ENCODE data around the gene DNAJC9. TPM values are rescaled to one million over a fixed set of nuclear protein-coding genes. Genes with fewer than 3 reads are reported as not detected.

The DNAJC9 gene, protein sequence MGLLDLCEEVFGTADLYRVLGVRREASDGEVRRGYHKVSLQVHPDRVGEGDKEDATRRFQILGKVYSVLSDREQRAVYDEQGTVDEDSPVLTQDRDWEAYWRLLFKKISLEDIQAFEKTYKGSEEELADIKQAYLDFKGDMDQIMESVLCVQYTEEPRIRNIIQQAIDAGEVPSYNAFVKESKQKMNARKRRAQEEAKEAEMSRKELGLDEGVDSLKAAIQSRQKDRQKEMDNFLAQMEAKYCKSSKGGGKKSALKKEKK
- 63.5 TPM for total RNA-seq (2021; ENCODE audit: unreplicated experiment)
- 42.1 TPM for polyA plus RNA-seq (2012; ENCODE audit: insufficient read length)
- percentile 98 among the genes with signal in this experiment for Bru-seq, nascent RNA
- BruChase-seq, experiment 1, labeled RNA remaining after a 2-hour chase, result percentile 99 among the genes with signal in this experiment
- BruChase-seq, experiment 2, labeled RNA remaining after a 6-hour chase, result percentile 99 among the genes with signal in this experiment
- long read RNA-seq, transcript DNAJC9-201 (5 exons, 3,032 nt), result major isoform, 160 of 196 reads
- long read RNA-seq, partial matches to known transcripts, result 16 of 196 reads
- long read RNA-seq, other reads (novel, unspliced or antisense), result 20 of 196 reads

DNA sequence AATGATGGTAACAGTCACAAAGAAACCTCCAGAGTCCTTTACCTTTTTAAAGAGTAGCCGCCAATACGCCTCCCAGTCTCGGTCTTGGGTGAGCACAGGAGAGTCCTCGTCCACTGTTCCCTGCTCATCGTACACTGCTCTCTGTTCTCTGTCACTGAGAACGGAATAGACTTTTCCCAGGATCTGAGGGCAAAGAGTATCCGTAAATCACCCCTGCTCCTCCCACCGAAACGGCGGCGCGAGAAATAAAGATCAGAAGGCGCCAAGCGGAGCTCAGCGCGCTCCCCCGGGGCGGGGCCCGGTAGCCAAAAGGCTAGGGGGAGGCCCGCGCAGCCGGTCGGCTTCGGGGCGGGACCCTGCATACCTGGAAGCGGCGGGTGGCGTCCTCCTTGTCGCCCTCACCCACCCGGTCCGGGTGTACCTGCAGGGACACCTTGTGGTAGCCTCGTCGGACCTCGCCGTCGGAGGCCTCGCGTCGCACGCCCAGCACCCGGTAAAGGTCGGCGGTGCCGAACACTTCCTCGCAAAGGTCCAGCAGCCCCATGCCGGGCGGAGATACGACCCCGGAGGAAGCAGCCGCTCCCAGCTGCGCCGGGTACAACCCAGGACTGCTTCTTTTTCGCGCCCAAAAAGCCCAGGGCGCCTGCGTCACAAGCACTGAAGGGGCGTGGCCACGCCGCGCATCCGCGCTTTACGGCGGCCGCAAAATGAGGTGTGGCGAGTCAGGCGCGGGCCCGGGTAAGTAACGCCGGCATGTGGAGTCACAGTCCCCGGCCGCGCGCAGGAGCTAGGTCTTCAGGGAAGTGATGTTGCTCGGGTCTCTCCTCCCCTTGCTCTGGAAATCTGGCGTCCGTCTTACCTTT is at the start of gene DNAJC9:
Gene DNAJC9, minus strand, starts transcription at position 610 of the 863 bp plus-strand sequence. Its CDS starts 66 bp downstream, at position 544.
- CTCF ChIA-PET, result no interaction called here
- H3K4me1 ChIP-seq (ENCODE audit: control insufficient read depth, insufficient read depth, low read length), result peaks cover 45% of the 10 kb centered on the region
- no peaks in the 10 kb centered on the region for H3K27me3 ChIP-seq (ENCODE audit: control insufficient read depth, insufficient read depth, low read length)
- DNase-seq (ENCODE audit: low read depth, low spot score) (peak; percentile 82), ATAC-seq (peak; percentile 94)
- peak; percentile 97 for TF ChIP-seq POLR2AphosphoS5 (IDR thresholded peaks at IDR 0.05; ENCODE audit: low read depth, low read length)
- TF ChIP-seq TCF7L2 (IDR thresholded peaks at IDR 0.05; ENCODE audit: low read depth, low read length), result peak; percentile 92
- TF ChIP-seq, protein P1, sequence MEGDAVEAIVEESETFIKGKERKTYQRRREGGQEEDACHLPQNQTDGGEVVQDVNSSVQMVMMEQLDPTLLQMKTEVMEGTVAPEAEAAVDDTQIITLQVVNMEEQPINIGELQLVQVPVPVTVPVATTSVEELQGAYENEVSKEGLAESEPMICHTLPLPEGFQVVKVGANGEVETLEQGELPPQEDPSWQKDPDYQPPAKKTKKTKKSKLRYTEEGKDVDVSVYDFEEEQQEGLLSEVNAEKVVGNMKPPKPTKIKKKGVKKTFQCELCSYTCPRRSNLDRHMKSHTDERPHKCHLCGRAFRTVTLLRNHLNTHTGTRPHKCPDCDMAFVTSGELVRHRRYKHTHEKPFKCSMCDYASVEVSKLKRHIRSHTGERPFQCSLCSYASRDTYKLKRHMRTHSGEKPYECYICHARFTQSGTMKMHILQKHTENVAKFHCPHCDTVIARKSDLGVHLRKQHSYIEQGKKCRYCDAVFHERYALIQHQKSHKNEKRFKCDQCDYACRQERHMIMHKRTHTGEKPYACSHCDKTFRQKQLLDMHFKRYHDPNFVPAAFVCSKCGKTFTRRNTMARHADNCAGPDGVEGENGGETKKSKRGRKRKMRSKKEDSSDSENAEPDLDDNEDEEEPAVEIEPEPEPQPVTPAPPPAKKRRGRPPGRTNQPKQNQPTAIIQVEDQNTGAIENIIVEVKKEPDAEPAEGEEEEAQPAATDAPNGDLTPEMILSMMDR (IDR thresholded peaks at IDR 0.05), result 0 out of 2 replicates have a peak, but pooled peaks have one; percentile 11
- peak; percentile 98 for TF ChIP-seq SIN3A (IDR thresholded peaks at IDR 0.05; ENCODE audit: borderline replicate concordance, insufficient read depth, low read depth, low read length)
- TF ChIP-seq, protein P2, sequence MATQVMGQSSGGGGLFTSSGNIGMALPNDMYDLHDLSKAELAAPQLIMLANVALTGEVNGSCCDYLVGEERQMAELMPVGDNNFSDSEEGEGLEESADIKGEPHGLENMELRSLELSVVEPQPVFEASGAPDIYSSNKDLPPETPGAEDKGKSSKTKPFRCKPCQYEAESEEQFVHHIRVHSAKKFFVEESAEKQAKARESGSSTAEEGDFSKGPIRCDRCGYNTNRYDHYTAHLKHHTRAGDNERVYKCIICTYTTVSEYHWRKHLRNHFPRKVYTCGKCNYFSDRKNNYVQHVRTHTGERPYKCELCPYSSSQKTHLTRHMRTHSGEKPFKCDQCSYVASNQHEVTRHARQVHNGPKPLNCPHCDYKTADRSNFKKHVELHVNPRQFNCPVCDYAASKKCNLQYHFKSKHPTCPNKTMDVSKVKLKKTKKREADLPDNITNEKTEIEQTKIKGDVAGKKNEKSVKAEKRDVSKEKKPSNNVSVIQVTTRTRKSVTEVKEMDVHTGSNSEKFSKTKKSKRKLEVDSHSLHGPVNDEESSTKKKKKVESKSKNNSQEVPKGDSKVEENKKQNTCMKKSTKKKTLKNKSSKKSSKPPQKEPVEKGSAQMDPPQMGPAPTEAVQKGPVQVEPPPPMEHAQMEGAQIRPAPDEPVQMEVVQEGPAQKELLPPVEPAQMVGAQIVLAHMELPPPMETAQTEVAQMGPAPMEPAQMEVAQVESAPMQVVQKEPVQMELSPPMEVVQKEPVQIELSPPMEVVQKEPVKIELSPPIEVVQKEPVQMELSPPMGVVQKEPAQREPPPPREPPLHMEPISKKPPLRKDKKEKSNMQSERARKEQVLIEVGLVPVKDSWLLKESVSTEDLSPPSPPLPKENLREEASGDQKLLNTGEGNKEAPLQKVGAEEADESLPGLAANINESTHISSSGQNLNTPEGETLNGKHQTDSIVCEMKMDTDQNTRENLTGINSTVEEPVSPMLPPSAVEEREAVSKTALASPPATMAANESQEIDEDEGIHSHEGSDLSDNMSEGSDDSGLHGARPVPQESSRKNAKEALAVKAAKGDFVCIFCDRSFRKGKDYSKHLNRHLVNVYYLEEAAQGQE (IDR thresholded peaks at IDR 0.05; ENCODE audit: insufficient read depth in 1 of 2, low read depth in 2 of 2, low read length in 1 of 2), result peak; percentile 55 to 61; a peak in 3 of 4 replicates
- intact Hi-C loops (cut with micrococcal nuclease; ENCODE audit: unreplicated experiment), result no loop called here
- POLR2A ChIA-PET, result interaction anchor here (0.7 kb wide), 2 partner anchors 13 to 124 kb away, joined by 3 read pairs; no protein-coding TSS in a partner anchor
- peak within 1 kb of the TSS; percentile 99 for H3K27ac ChIP-seq (ENCODE audit: low read length)
- peak within 1 kb of the TSS; percentile 66 to 95 for H3K4me3 ChIP-seq (ENCODE audit: low read depth in 2 of 2, low read length in 2 of 2)
- H3K9me3 ChIP-seq (ENCODE audit: control insufficient read depth, insufficient read depth, low read depth, low read length), result no peaks in the 10 kb centered on the region
- in situ Hi-C loops (cut with HindIII; ENCODE audit: low pct_unique_long_range_greater_than_20kb, low sequenced_read_pairs), result no loop called here
- BruUV-seq (replicated peaks), result no TSS peak
- H3K36me3 ChIP-seq (ENCODE audit: control insufficient read depth, insufficient read depth, low read length), result peaks cover 35% of the 10 kb centered on the region

DNA sequence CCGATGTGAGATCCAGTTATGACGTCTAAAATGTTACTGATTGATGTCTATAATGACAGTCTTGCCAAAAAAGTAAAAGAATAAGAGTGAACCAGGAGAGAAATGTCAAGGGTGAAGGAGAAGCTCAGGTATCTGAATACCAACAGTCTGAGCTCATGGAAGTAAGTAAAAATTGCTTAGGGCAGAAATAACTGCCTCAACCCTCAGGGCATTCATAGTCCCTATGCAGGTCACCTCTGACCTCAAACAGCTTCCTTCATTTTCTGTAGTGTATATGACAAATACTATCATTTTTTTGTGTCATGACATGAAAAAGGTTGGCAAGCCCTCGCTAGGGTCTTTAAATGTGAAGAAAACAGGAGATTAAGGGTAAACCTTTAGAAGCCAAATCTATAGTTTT is 46.4 kb upstream of the DNAJC9 start:
- ChIA-PET CTCF (no interaction called here), POLR2A (no interaction called here)
- no TSS peak for BruUV-seq (replicated peaks)
- Histone ChIP-seq H3K4me1 (ENCODE audit: control insufficient read depth, insufficient read depth, low read length) (no peaks in the 10 kb centered on the region), H3K9me3 (ENCODE audit: control insufficient read depth, insufficient read depth, low read depth, low read length) (no peaks in the 10 kb centered on the region), H3K27ac (ENCODE audit: low read length) (no peak overlapping the region), H3K27me3 (ENCODE audit: control insufficient read depth, insufficient read depth, low read length) (peaks cover 39% of the 10 kb centered on the region), H3K4me3 (ENCODE audit: low read depth in 2 of 2, low read length in 2 of 2) (no peak overlapping the region), H3K36me3 (ENCODE audit: control insufficient read depth, insufficient read depth, low read length) (no peaks in the 10 kb centered on the region)
- ATAC-seq (no peak), DNase-seq (ENCODE audit: low read depth, low spot score) (no peak)
- no peak for TF ChIP-seq POLR2AphosphoS5 (IDR thresholded peaks at IDR 0.05; ENCODE audit: low read depth, low read length)
- no peak for TF ChIP-seq SIN3A (IDR thresholded peaks at IDR 0.05; ENCODE audit: borderline replicate concordance, insufficient read depth, low read depth, low read length)
- in situ Hi-C loops (cut with HindIII; ENCODE audit: low pct_unique_long_range_greater_than_20kb, low sequenced_read_pairs) (no loop called here), intact Hi-C loops (cut with micrococcal nuclease; ENCODE audit: unreplicated experiment) (no loop called here)
